ENCODE results near the gene LMNTD2. TPM values are rescaled to one million over a fixed set of nuclear protein-coding genes. Genes with fewer than 3 reads are reported as not detected.

LMNTD2 gene
- total and polyA plus RNA-seq, 2 of the 13 experiments (the other 11 are each of a cell fraction or from before 2014, with no cell fraction given) = 1.1 to 3.1 TPM

DNA sequence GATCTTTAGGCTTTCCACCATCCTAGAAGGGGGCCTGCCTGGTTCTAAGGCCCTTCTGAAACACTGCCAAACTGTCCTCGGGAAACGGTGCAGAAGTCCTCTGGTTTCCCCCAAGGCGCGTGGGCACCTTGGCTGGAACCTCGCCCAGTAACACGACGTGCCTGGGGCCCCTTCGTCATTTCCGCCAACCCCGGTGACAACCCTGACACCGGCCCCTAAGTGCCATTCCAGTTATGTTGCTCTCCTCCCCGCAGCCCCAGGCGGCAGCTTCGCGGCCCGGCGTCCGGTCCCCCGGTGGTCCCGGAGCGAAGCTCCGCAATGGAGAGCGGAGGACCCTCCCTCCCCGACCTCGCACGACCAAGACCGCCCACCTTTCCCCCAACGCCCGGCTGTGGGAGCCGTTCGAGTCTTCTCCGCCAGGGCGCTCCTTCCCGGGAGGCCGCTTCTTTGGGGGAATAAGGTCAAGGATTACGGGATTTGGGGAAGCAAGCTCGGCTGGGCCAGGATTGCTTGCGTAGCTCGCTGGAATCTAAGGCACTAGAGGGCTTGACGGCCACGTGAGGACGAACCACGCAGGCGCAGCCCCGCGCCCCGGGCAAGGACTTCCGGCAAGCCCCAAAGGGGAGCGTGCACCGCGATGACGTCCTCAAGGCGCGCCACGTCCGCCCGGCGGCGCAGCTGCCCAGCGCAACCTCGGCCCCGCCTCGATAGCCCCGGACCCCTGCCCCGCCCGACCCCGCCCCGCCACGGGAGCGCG is 54.1 kb downstream of the LMNTD2 start (continued):
- TF ChIP-seq SNAI1 (CRISPR knock-in tag; IDR thresholded peaks at IDR 0.05; ENCODE audit: borderline replicate concordance) = peak; percentile 85; the same call in 1 of the 2 replicates
- no peak for TF ChIP-seq HMG20A (CRISPR knock-in tag; IDR thresholded peaks at IDR 0.05; ENCODE audit: borderline replicate concordance)
- peak; percentile 51; the same call in 1 of the 2 replicates for TF ChIP-seq POGZ (CRISPR knock-in tag; IDR thresholded peaks at IDR 0.05)
- peak; percentile 82 for TF ChIP-seq POLR2AphosphoS5 (IDR thresholded peaks at IDR 0.05; ENCODE audit: low read depth, low read length)
- TF ChIP-seq ZNF878 (CRISPR knock-in tag; IDR thresholded peaks at IDR 0.05) = no peak
- no peak for TF ChIP-seq ZNF30 (CRISPR knock-in tag; IDR thresholded peaks at IDR 0.05)
- TF ChIP-seq TBP (CRISPR knock-in tag; IDR thresholded peaks at IDR 0.05) = no peak
- no peak for TF ChIP-seq SP1 (IDR thresholded peaks at IDR 0.05)
- no peak; the same call in none of the 2 replicates for TF ChIP-seq SP1 (CRISPR knock-in tag; IDR thresholded peaks at IDR 0.05)
- TF ChIP-seq, protein P1, sequence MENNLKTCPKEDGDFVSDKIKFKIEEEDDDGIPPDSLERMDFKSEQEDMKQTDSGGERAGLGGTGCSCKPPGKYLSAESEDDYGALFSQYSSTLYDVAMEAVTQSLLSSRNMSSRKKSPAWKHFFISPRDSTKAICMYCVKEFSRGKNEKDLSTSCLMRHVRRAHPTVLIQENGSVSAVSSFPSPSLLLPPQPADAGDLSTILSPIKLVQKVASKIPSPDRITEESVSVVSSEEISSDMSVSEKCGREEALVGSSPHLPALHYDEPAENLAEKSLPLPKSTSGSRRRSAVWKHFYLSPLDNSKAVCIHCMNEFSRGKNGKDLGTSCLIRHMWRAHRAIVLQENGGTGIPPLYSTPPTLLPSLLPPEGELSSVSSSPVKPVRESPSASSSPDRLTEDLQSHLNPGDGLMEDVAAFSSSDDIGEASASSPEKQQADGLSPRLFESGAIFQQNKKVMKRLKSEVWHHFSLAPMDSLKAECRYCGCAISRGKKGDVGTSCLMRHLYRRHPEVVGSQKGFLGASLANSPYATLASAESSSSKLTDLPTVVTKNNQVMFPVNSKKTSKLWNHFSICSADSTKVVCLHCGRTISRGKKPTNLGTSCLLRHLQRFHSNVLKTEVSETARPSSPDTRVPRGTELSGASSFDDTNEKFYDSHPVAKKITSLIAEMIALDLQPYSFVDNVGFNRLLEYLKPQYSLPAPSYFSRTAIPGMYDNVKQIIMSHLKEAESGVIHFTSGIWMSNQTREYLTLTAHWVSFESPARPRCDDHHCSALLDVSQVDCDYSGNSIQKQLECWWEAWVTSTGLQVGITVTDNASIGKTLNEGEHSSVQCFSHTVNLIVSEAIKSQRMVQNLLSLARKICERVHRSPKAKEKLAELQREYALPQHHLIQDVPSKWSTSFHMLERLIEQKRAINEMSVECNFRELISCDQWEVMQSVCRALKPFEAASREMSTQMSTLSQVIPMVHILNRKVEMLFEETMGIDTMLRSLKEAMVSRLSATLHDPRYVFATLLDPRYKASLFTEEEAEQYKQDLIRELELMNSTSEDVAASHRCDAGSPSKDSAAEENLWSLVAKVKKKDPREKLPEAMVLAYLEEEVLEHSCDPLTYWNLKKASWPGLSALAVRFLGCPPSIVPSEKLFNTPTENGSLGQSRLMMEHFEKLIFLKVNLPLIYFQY (CRISPR knock-in tag; IDR thresholded peaks at IDR 0.05; ENCODE audit: borderline replicate concordance) = no peak
- TF ChIP-seq ZNF772 (CRISPR knock-in tag; IDR thresholded peaks at IDR 0.05) = peak; percentile 87; the same call in 1 of the 2 replicates
- TF ChIP-seq ZNF205 (CRISPR knock-in tag; IDR thresholded peaks at IDR 0.05) = peak; percentile 70; the same call in 1 of the 2 replicates
- TF ChIP-seq ZNF790 (CRISPR knock-in tag; IDR thresholded peaks at IDR 0.05; ENCODE audit: borderline replicate concordance) = no peak
- TF ChIP-seq, protein P2, sequence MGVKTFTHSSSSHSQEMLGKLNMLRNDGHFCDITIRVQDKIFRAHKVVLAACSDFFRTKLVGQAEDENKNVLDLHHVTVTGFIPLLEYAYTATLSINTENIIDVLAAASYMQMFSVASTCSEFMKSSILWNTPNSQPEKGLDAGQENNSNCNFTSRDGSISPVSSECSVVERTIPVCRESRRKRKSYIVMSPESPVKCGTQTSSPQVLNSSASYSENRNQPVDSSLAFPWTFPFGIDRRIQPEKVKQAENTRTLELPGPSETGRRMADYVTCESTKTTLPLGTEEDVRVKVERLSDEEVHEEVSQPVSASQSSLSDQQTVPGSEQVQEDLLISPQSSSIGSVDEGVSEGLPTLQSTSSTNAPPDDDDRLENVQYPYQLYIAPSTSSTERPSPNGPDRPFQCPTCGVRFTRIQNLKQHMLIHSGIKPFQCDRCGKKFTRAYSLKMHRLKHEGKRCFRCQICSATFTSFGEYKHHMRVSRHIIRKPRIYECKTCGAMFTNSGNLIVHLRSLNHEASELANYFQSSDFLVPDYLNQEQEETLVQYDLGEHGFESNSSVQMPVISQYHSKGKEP (CRISPR knock-in tag; IDR thresholded peaks at IDR 0.05) = no peak
- TF ChIP-seq SOX13 (IDR thresholded peaks at IDR 0.05) = 0 out of 2 replicates have a peak, but pooled peaks have one; percentile 10
- TF ChIP-seq SOX13 (CRISPR knock-in tag; conservative IDR thresholded peaks at IDR 0.05 in 1 of 2, IDR thresholded peaks at IDR 0.05 in 1 of 2) = peak in 1 of 2 experiments; percentile 19; a peak in 1 of 4 replicates
- peak; percentile 13; the same call in 1 of the 2 replicates for TF ChIP-seq SMAD3 (CRISPR knock-in tag; IDR thresholded peaks at IDR 0.05)
- peak; percentile 90 for TF ChIP-seq MED13 (CRISPR knock-in tag; IDR thresholded peaks at IDR 0.05)
- TF ChIP-seq, protein P3, sequence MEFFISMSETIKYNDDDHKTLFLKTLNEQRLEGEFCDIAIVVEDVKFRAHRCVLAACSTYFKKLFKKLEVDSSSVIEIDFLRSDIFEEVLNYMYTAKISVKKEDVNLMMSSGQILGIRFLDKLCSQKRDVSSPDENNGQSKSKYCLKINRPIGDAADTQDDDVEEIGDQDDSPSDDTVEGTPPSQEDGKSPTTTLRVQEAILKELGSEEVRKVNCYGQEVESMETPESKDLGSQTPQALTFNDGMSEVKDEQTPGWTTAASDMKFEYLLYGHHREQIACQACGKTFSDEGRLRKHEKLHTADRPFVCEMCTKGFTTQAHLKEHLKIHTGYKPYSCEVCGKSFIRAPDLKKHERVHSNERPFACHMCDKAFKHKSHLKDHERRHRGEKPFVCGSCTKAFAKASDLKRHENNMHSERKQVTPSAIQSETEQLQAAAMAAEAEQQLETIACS (CRISPR knock-in tag; IDR thresholded peaks at IDR 0.05) = no peak
- TF ChIP-seq ZNF253 (CRISPR knock-in tag; IDR thresholded peaks at IDR 0.05; ENCODE audit: borderline replicate concordance) = no peak
- no peak for TF ChIP-seq EHMT2 (IDR thresholded peaks at IDR 0.05; ENCODE audit: borderline replicate concordance, low read depth, low read length)

Measured in HepG2 (cell line).